Brain microvascular endothelial cell (primary cell): ENCODE measurements around the gene FANCM.
"Not testable (repeated sequence)": the region's sequence is repeated elsewhere in the genome, so short reads cannot be mapped to it uniquely, and the experiment has no call there.

ENCODE experiments used
- DNase-seq: peaks from one replicate; pipeline ENCODE4 v3.0.0-alpha.2; 2020
- H3K27ac ChIP-seq: fragments of 250-450 bp; sonication (Bioruptor Pico); 2 replicates; pipeline ENCODE4 v1.5.1; 2020; ENCODE audit warnings: mild to moderate bottlenecking, moderate library complexity
- H3K27me3 ChIP-seq: fragments of 250-450 bp; sonication (Bioruptor Pico); replicated peaks from 2 replicates; pipeline ENCODE4 v1.5.1; 2020; ENCODE audit warnings: mild to moderate bottlenecking
- H3K36me3 ChIP-seq: fragments of 250-450 bp; sonication (Bioruptor Pico); replicated peaks from 2 replicates; pipeline ENCODE4 v1.5.1; 2020; ENCODE audit warnings: mild to moderate bottlenecking
- H3K4me3 ChIP-seq: 2 replicates; pipeline ENCODE4 v1.5.1; 2011; ENCODE audit warnings: low read depth, mild to moderate bottlenecking, control low read depth, low read length, moderate library complexity
- CTCF ChIP-seq: IDR thresholded peaks from 2 replicates; pipeline ENCODE4 v1.5.1; 2011; ENCODE audit warnings: low read depth, mild to moderate bottlenecking, moderate library complexity, low read length, control low read depth, inconsistent platforms; ENCODE audit errors: missing control alignments
- in situ Hi-C: cut with HindIII; loops from 2 replicates; pipeline ENCODE4 v1.10.0; 2017; ENCODE audit warnings: low sequenced_read_pairs, low pct_ligation_motif_present

The FANCM gene

GRCh38 chr14:45201905-45202304, 66.2 kb downstream of the FANCM start:
- in situ Hi-C loops: no loop called here
- peak; percentile 3 for DNase-seq
- Histone ChIP-seq H3K4me3 (no peak overlapping the region), H3K36me3 (peaks cover 2% of the 10 kb centered on the region), H3K27me3 (no peaks in the 10 kb centered on the region), H3K27ac (no peak overlapping the region)
- peak; percentile 54 for TF ChIP-seq CTCF

GRCh38 chr14:45204241-45204640, 68.5 kb downstream of the FANCM start:
- no peaks in the 10 kb centered on the region for H3K27me3 ChIP-seq
- peaks cover 2% of the 10 kb centered on the region for H3K36me3 ChIP-seq
- no peak overlapping the region for H3K4me3 ChIP-seq
- DNase-seq: no peak
- in situ Hi-C loops: no loop called here
- H3K27ac ChIP-seq: no peak overlapping the region
- no peak for TF ChIP-seq CTCF

GRCh38 chr14:45210159-45210558, 74.4 kb downstream of the FANCM start:
- DNase-seq: no peak
- H3K36me3 ChIP-seq: peaks cover 9% of the 10 kb centered on the region
- H3K27ac ChIP-seq: no peak overlapping the region
- no peaks in the 10 kb centered on the region for H3K27me3 ChIP-seq
- TF ChIP-seq CTCF: no peak
- in situ Hi-C loops: no loop called here
- H3K4me3 ChIP-seq: no peak overlapping the region

GRCh38 chr14:45211295-45211694, 75.6 kb downstream of the FANCM start:
- Histone ChIP-seq H3K4me3 (no peak overlapping the region), H3K36me3 (peaks cover 7% of the 10 kb centered on the region), H3K27me3 (no peaks in the 10 kb centered on the region), H3K27ac (no peak overlapping the region)
- in situ Hi-C loops: no loop called here
- DNase-seq: no peak
- no peak for TF ChIP-seq CTCF

GRCh38 chr14:45212231-45212630, 76.5 kb downstream of the FANCM start:
- no peaks in the 10 kb centered on the region for H3K27me3 ChIP-seq
- DNase-seq: no peak
- H3K4me3 ChIP-seq: no peak overlapping the region
- in situ Hi-C loops: no loop called here
- no peak overlapping the region for H3K27ac ChIP-seq
- no peak for TF ChIP-seq CTCF
- H3K36me3 ChIP-seq: peaks cover 6% of the 10 kb centered on the region

- H3K27ac ChIP-seq, H3K36me3 ChIP-seq, H3K27me3 ChIP-seq, H3K4me3 ChIP-seq, in situ Hi-C loops, DNase-seq: not testable (repeated sequence)
Measured at GRCh38 chr14:45213716-45214115, 78.0 kb downstream of the FANCM start.

GRCh38 chr14:45214341-45214740, 78.6 kb downstream of the FANCM start:
- DNase-seq, in situ Hi-C loops, H3K4me3 ChIP-seq, H3K27ac ChIP-seq, H3K27me3 ChIP-seq, H3K36me3 ChIP-seq: not testable (repeated sequence)
